H9 (cell line): ENCODE data around the gene WNT7B. TPM values are rescaled to one million over a fixed set of nuclear protein-coding genes. Genes with fewer than 3 reads are reported as not detected.

Source experiments
- DNase-seq: peaks from one replicate; pipeline ENCODE4 v3.0.0-alpha.2; 2017
- H2AFZ ChIP-seq: one replicate; pipeline ENCODE4 v1.6.1; 2013; ENCODE audit warnings: mild to moderate bottlenecking, low read length, control low read depth, moderate library complexity
- H2AK5ac ChIP-seq: 2 replicates; pipeline ENCODE4 v1.6.1; 2013; ENCODE audit warnings: low read length, control low read depth, mixed read lengths; ENCODE audit not compliant: insufficient read length
- H2BK120ac ChIP-seq: one replicate; pipeline ENCODE4 v1.6.1; 2013; ENCODE audit warnings: low read depth, mild to moderate bottlenecking, low read length, control low read depth, inconsistent platforms; ENCODE audit not compliant: poor library complexity, severe bottlenecking
- H2BK12ac ChIP-seq: 2 replicates; pipeline ENCODE4 v1.6.1; 2013; ENCODE audit warnings: low read length, control low read depth, mixed read lengths, low read depth; ENCODE audit not compliant: insufficient read length
- H2BK15ac ChIP-seq: 2 replicates; pipeline ENCODE4 v1.6.1; 2013; ENCODE audit warnings: low read depth, low read length, control low read depth
- H2BK20ac ChIP-seq: one replicate; pipeline ENCODE4 v1.6.1; 2013; ENCODE audit warnings: low read depth, mild to moderate bottlenecking, low read length, control low read depth, inconsistent platforms; ENCODE audit not compliant: poor library complexity, severe bottlenecking
- H2BK5ac ChIP-seq: 2 replicates; pipeline ENCODE4 v1.6.1; 2013; ENCODE audit warnings: low read length, control low read depth, mixed read lengths; ENCODE audit not compliant: insufficient read length
- H3K14ac ChIP-seq: 2 replicates; pipeline ENCODE4 v1.6.1; 2013; ENCODE audit warnings: low read length, control low read depth; ENCODE audit not compliant: insufficient read depth
- H3K18ac ChIP-seq: 2 replicates; pipeline ENCODE4 v1.6.1; 2013; ENCODE audit warnings: low read depth, mild to moderate bottlenecking, mixed read lengths, low read length, control low read depth; ENCODE audit not compliant: insufficient read length
- H3K23ac ChIP-seq: 2 replicates; pipeline ENCODE4 v1.6.1; 2013; ENCODE audit warnings: low read length, control low read depth, mixed read lengths, low read depth; ENCODE audit not compliant: insufficient read length
- H3K23me2 ChIP-seq: 2 replicates; pipeline ENCODE4 v1.6.1; 2013; ENCODE audit warnings: low read depth, mild to moderate bottlenecking, mixed read lengths, low read length, control low read depth; ENCODE audit not compliant: insufficient read length, poor library complexity, severe bottlenecking
- H3K27ac ChIP-seq: 2 replicates; pipeline ENCODE4 v1.5.1; 2013; ENCODE audit warnings: low read length, control low read depth, mixed read lengths, low read depth; ENCODE audit not compliant: insufficient read length
- H3K27me3 ChIP-seq: 2 replicates; pipeline ENCODE4 v1.6.1; 2013; ENCODE audit warnings: low read length, control low read depth, inconsistent platforms; ENCODE audit not compliant: insufficient read depth
- H3K4ac ChIP-seq: 2 replicates; pipeline ENCODE4 v1.6.1; 2013; ENCODE audit warnings: low read depth, mild to moderate bottlenecking, control low read depth, inconsistent platforms, low read length, moderate library complexity
- H3K4me1 ChIP-seq: 2 replicates; pipeline ENCODE4 v1.6.1; 2013; ENCODE audit warnings: low read length, control low read depth, inconsistent platforms; ENCODE audit not compliant: insufficient read depth
- H3K4me2 ChIP-seq: 2 replicates; pipeline ENCODE4 v1.6.1; 2013; ENCODE audit warnings: low read length, control low read depth, mixed read lengths; ENCODE audit not compliant: insufficient read length, insufficient read depth
- H3K56ac ChIP-seq: 2 replicates; pipeline ENCODE4 v1.6.1; 2013; ENCODE audit warnings: low read depth, mild to moderate bottlenecking, mixed read lengths, low read length, control low read depth; ENCODE audit not compliant: insufficient read length
- H3K79me1 ChIP-seq: 2 replicates; pipeline ENCODE4 v1.6.1; 2013; ENCODE audit warnings: low read depth, mild to moderate bottlenecking, moderate library complexity, low read length, control low read depth, inconsistent platforms; ENCODE audit not compliant: insufficient read depth, poor library complexity, severe bottlenecking
- H3K79me2 ChIP-seq: 2 replicates; pipeline ENCODE4 v1.6.1; 2013; ENCODE audit warnings: low read length, control low read depth, inconsistent platforms; ENCODE audit not compliant: insufficient read depth
- H3K9ac ChIP-seq: 2 replicates; pipeline ENCODE4 v1.6.1; 2013; ENCODE audit warnings: low read length, control low read depth, mixed read lengths; ENCODE audit not compliant: insufficient read length; ENCODE audit errors: extremely low read depth
- H3K9me3 ChIP-seq: one replicate; pipeline ENCODE4 v1.6.1; 2013; ENCODE audit warnings: low read depth, low read length, inconsistent platforms; ENCODE audit not compliant: control insufficient read depth
- H3T11ph ChIP-seq: one replicate; pipeline ENCODE4 v1.6.1; 2013; ENCODE audit warnings: mild to moderate bottlenecking, low read length, control low read depth, inconsistent platforms
- H4K20me1 ChIP-seq: one replicate; pipeline ENCODE4 v1.6.1; 2013; ENCODE audit not compliant: control insufficient read depth, insufficient read length, insufficient read depth
- H4K5ac ChIP-seq: 2 replicates; pipeline ENCODE4 v1.6.1; 2013; ENCODE audit warnings: low read depth, mild to moderate bottlenecking, mixed read lengths, low read length, control low read depth; ENCODE audit not compliant: insufficient read length
- H4K8ac ChIP-seq: replicated peaks from 2 replicates; pipeline ENCODE4 v1.6.1; 2013; ENCODE audit warnings: low read length, control low read depth, mixed read lengths, low read depth; ENCODE audit not compliant: insufficient read length
- H4K91ac ChIP-seq: 2 replicates; pipeline ENCODE4 v1.6.1; 2013; ENCODE audit warnings: low read depth, mild to moderate bottlenecking, moderate library complexity, mixed read lengths, low read length, control low read depth; ENCODE audit not compliant: insufficient read length
- H3K27ac Mint-ChIP-seq, 3 experiments: 2 replicates in 2 of 3; 3 replicates in 1 of 3; pipeline ENCODE4 v1.8.0; 2020 to 2021; ENCODE audit warnings: mixed read lengths in 3 of 3, mild to moderate bottlenecking in 1 of 3, moderate library complexity in 1 of 3
- H3K27me3 Mint-ChIP-seq: 2 replicates; pipeline ENCODE4 v1.8.0; 2021; ENCODE audit warnings: low read depth, mild to moderate bottlenecking, moderate library complexity, mixed read lengths
- H3K36me3 Mint-ChIP-seq, 3 experiments: 2 replicates in 2 of 3; 3 replicates in 1 of 3; pipeline ENCODE4 v1.8.0; 2020 to 2021; ENCODE audit warnings: low read depth in 3 of 3, mixed read lengths in 3 of 3; ENCODE audit not compliant: insufficient read depth in 1 of 3
- H3K4me1 Mint-ChIP-seq, 2 experiments: 2 replicates each; pipeline ENCODE4 v1.8.0; 2020; ENCODE audit warnings: mixed read lengths in 2 of 2
- H3K4me3 Mint-ChIP-seq, 2 experiments: 2 replicates in 1 of 2; 3 replicates in 1 of 2; pipeline ENCODE4 v1.8.0; 2020 to 2021; ENCODE audit warnings: mild to moderate bottlenecking in 2 of 2, mixed read lengths in 2 of 2, moderate library complexity in 1 of 2
- H3K9me3 Mint-ChIP-seq, 2 experiments: 2 replicates in 1 of 2; 3 replicates in 1 of 2; pipeline ENCODE4 v1.8.0; 2020; ENCODE audit warnings: mild to moderate bottlenecking in 2 of 2, mixed read lengths in 2 of 2, moderate library complexity in 1 of 2
- CTCF ChIP-seq: fragments of 200-600 bp; sonication (generic); conservative IDR thresholded peaks from 3 replicates; pipeline ENCODE4 v1.8.0; 2021; ENCODE audit warnings: antibody characterized with exemption, mild to moderate bottlenecking
- WGBS: extraction: QIAGEN DNeasy Blood & Tissue Kit; methylation state at CpG from one replicate; pipeline ENCODE4 v1.1.7; 2013; ENCODE audit warnings: missing lambda C conversion rate, low lambda C conversion rate, mixed read lengths; ENCODE audit not compliant: insufficient read length; ENCODE audit errors: extremely low coverage; 5-methylcytosine and 5-hydroxymethylcytosine counted together
- total RNA-seq: library from RNA; stranded (reverse); gene quantifications from 2 replicates; pipeline ENCODE4 v1.2.1, GENCODE V29; 2021

Gene WNT7B
- total RNA-seq, 1 experiment from 2014 or later: 0.09 TPM

GRCh38 chr22:45888221-45889092, 88.5 kb downstream of the WNT7B start:
- H3K4me1 ChIP-seq: no peaks in the 10 kb centered on the region
- DNase-seq: no peak

More at GRCh38 chr22:45888221-45889092, 88.5 kb downstream of the WNT7B start:
- Histone ChIP-seq H3K27me3 (no peaks in the 10 kb centered on the region), H2BK15ac (no peak overlapping the region), H3T11ph (no peak overlapping the region), H2AK5ac (no peak overlapping the region), H4K20me1 (no peaks in the 10 kb centered on the region), H3K4me2 (no peak overlapping the region), H3K14ac (no peak overlapping the region; the same call in 1 of the 2 replicates), H2AFZ (no peak overlapping the region), H4K8ac (no peak overlapping the region), H3K18ac (no peak overlapping the region), H3K9me3 (no peaks in the 10 kb centered on the region), H3K23ac (no peak overlapping the region), H2BK12ac (no peak overlapping the region), H3K56ac (no peak overlapping the region), H2BK5ac (no peak overlapping the region), H3K79me2 (no peaks in the 10 kb centered on the region), H2BK120ac (no peak overlapping the region), H4K5ac (no peak overlapping the region), H2BK20ac (no peak overlapping the region), H3K79me1 (no peaks in the 10 kb centered on the region), H3K9ac (no peak overlapping the region), H3K27ac (no peak overlapping the region), H3K4ac (no peak overlapping the region), H4K91ac (no peak overlapping the region), H3K23me2 (no peaks in the 10 kb centered on the region)
- H3K4me3 Mint-ChIP-seq: no peak overlapping the region
- H3K4me1 Mint-ChIP-seq: no peaks in the 10 kb centered on the region
- H3K36me3 Mint-ChIP-seq: no peaks in the 10 kb centered on the region
- no peaks in the 10 kb centered on the region; the same call in 1 of the 2 replicates for H3K27me3 Mint-ChIP-seq
- no CpG with 5 or more reads among the region's 27 CpGs for WGBS
- no peaks in the 10 kb centered on the region for H3K9me3 Mint-ChIP-seq
- no peak overlapping the region for H3K27ac Mint-ChIP-seq
- no peak for TF ChIP-seq CTCF
